ENCODE data around the gene DPH6.
"Not testable (repeated sequence)": the region's sequence is repeated elsewhere in the genome, so short reads cannot be mapped to it uniquely, and the experiment has no call there.

Gene DPH6, protein sequence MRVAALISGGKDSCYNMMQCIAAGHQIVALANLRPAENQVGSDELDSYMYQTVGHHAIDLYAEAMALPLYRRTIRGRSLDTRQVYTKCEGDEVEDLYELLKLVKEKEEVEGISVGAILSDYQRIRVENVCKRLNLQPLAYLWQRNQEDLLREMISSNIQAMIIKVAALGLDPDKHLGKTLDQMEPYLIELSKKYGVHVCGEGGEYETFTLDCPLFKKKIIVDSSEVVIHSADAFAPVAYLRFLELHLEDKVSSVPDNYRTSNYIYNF

DNA sequence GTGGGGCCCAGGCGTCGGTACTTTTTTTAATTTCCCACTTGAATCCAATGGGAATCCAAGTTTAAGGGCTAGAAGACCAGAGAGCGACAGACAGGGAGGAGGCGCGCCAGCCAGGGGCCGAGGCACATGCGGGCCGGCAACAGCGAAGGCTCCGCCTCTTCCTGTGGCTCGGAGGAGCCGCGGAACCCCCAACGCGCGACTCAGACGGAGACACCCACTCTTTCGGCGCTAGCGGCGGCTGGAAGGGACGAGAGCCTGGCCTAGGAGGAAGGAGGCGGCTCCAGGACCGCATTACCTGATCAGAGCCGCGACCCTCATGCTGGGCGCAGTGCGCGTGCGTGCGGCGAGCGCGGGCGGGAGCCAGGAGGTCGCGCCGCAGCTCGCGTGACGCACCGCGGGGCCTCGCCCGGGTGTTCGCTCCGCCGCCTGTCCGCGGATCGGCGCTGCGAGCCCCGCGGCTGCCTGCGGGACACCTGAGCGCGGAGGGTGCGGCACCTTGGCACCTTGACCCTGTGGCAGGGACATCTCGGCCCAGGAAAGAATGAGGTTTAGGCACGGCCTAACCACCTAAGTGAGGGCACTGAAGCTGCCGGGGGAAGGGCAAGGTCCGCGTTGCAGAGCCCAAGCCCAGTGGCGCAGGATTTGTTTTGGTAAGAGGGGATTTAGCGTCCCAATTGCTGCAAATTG lies at the start of gene DPH6:
DPH6 (minus strand) TSS at position 342 of the 687 bp plus-strand sequence; CDS start at position 318, 24 bp downstream.
- peak within 1 kb of the TSS; percentile 85 for H3K9ac ChIP-seq (ENCODE audit: low read length)
- H3K4me2 ChIP-seq (ENCODE audit: low read length), result peak within 1 kb of the TSS; percentile 80
- H3K4me3 ChIP-seq (ENCODE audit: low read length), result peak within 1 kb of the TSS; percentile 90
- H3K36me3 ChIP-seq (replicated peaks; ENCODE audit: low read depth, low read length), result peaks cover 2% of the 10 kb centered on the region
- TF ChIP-seq, protein P1, sequence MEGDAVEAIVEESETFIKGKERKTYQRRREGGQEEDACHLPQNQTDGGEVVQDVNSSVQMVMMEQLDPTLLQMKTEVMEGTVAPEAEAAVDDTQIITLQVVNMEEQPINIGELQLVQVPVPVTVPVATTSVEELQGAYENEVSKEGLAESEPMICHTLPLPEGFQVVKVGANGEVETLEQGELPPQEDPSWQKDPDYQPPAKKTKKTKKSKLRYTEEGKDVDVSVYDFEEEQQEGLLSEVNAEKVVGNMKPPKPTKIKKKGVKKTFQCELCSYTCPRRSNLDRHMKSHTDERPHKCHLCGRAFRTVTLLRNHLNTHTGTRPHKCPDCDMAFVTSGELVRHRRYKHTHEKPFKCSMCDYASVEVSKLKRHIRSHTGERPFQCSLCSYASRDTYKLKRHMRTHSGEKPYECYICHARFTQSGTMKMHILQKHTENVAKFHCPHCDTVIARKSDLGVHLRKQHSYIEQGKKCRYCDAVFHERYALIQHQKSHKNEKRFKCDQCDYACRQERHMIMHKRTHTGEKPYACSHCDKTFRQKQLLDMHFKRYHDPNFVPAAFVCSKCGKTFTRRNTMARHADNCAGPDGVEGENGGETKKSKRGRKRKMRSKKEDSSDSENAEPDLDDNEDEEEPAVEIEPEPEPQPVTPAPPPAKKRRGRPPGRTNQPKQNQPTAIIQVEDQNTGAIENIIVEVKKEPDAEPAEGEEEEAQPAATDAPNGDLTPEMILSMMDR (IDR thresholded peaks at IDR 0.05; ENCODE audit: low read depth, low read length), result no peak
- TF ChIP-seq EZH2phosphoT487 (IDR thresholded peaks at IDR 0.05; ENCODE audit: low read depth), result no peak
- peak within 1 kb of the TSS; percentile 92 for H2AFZ ChIP-seq (ENCODE audit: low read depth, low read length)
- H3K27ac ChIP-seq (ENCODE audit: low read length), result peak within 1 kb of the TSS; percentile 86
- H4K20me1 ChIP-seq (ENCODE audit: insufficient read depth, low read length), result no peaks in the 10 kb centered on the region
- H3K27me3 ChIP-seq (ENCODE audit: low read depth, low read length), result no peaks in the 10 kb centered on the region
- H3K4me1 ChIP-seq (ENCODE audit: low read length), result peaks cover 12% of the 10 kb centered on the region
- H3K79me2 ChIP-seq (ENCODE audit: low read length), result peaks cover 18% of the 10 kb centered on the region
- no peaks in the 10 kb centered on the region for H3K9me3 ChIP-seq (ENCODE audit: insufficient read depth, low read length)

DNA sequence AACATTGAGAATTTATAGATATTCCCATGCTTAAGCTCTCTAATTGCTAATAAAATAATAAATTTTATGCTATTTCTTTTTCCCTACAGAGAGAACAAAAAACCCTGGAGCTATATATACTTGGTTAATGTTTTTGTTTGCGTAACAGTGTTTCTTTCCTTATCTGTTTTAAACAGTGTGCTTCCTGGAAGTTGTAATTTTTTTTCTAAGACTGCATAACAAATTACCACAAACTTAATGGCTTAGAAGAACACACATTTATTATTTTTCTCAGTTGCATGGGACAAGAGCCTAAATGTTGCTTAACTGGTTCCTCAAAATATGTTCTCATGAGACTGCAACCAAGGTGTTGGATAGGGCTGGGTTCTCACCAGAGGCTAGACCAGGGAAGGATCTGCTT lies 49.7 kb upstream of the DPH6 start:
- no peak overlapping the region for H3K4me3 ChIP-seq (ENCODE audit: low read length)
- no peaks in the 10 kb centered on the region for H3K36me3 ChIP-seq (replicated peaks; ENCODE audit: low read depth, low read length)
- H3K9me3 ChIP-seq (ENCODE audit: insufficient read depth, low read length), result no peaks in the 10 kb centered on the region
- H4K20me1 ChIP-seq (ENCODE audit: insufficient read depth, low read length), result no peaks in the 10 kb centered on the region
- H3K27ac ChIP-seq (ENCODE audit: low read length), result no peak overlapping the region
- no peak overlapping the region for H3K4me2 ChIP-seq (ENCODE audit: low read length)
- H3K79me2 ChIP-seq (ENCODE audit: low read length), result no peaks in the 10 kb centered on the region
- H3K27me3 ChIP-seq (ENCODE audit: low read depth, low read length), result no peaks in the 10 kb centered on the region
- no peaks in the 10 kb centered on the region for H3K4me1 ChIP-seq (ENCODE audit: low read length)
- TF ChIP-seq EZH2phosphoT487 (IDR thresholded peaks at IDR 0.05; ENCODE audit: low read depth), result no peak
- TF ChIP-seq, protein P1 (IDR thresholded peaks at IDR 0.05; ENCODE audit: low read depth, low read length), result no peak
- no peak overlapping the region for H3K9ac ChIP-seq (ENCODE audit: low read length)
- H2AFZ ChIP-seq (ENCODE audit: low read depth, low read length), result no peak overlapping the region

DNA sequence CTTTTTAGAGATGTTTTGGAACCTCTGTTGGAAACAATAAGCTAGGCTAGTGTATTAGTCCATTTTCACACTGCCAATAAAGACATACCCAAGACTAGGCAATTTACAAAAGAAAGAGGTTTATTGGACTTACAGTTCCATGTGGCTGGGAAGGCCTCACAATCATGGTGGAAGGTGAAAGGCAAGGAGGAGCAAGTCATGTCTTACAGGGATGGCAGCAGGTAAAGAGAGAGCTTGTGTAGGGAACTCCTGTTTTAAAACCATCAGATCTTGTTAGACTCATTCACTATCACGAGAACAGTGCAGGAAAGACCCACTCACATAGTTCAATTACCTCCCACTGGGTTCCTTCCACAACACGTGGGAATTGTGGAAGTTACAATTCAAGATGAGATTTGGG lies 46.0 kb upstream of the DPH6 start:
- H3K4me3 ChIP-seq (ENCODE audit: low read length); H2AFZ ChIP-seq (ENCODE audit: low read depth, low read length); H3K4me1 ChIP-seq (ENCODE audit: low read length); H3K27ac ChIP-seq (ENCODE audit: low read length); H3K79me2 ChIP-seq (ENCODE audit: low read length); H4K20me1 ChIP-seq (ENCODE audit: insufficient read depth, low read length); H3K27me3 ChIP-seq (ENCODE audit: low read depth, low read length); H3K36me3 ChIP-seq (replicated peaks; ENCODE audit: low read depth, low read length); H3K4me2 ChIP-seq (ENCODE audit: low read length); H3K9ac ChIP-seq (ENCODE audit: low read length); H3K9me3 ChIP-seq (ENCODE audit: insufficient read depth, low read length): not testable (repeated sequence)

DNA sequence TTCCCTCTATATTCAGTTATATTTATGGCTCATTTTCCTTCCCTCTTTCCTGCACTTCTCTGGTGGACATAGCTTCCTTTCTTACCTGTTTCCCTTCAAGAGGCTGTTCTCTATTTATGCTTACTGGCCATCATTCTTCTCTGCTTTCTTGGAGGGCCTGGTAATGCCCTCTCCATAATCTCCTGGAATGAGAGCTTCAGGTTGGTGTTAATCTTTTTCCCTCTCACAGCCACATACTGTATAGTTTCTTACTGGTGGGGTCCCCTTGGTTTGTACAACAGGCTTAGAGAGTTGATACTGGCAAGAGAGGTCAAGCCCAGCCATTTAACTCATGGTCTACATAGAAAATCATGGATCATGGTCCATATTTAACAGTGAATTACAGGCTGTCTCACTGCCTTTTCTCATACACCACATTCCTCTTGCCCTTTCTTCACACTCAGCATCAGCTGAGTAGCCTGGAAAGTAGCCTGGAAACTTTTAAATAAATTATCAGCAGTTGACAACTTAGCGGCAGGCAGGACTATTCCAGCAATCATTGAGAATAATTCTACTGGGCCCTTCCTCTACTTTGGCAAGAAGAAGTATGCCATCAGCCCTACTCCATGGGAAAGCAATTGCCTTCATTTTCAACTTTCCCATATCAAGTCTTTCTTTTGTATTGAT lies 38.0 kb upstream of the DPH6 start:
- Histone ChIP-seq H3K27ac (ENCODE audit: low read length) (no peak overlapping the region), H3K27me3 (ENCODE audit: low read depth, low read length) (no peaks in the 10 kb centered on the region), H3K9ac (ENCODE audit: low read length) (no peak overlapping the region), H3K9me3 (ENCODE audit: insufficient read depth, low read length) (no peaks in the 10 kb centered on the region), H3K79me2 (ENCODE audit: low read length) (no peaks in the 10 kb centered on the region), H3K4me1 (ENCODE audit: low read length) (no peaks in the 10 kb centered on the region), H3K4me2 (ENCODE audit: low read length) (no peak overlapping the region), H3K4me3 (ENCODE audit: low read length) (no peak overlapping the region), H4K20me1 (ENCODE audit: insufficient read depth, low read length) (no peaks in the 10 kb centered on the region), H2AFZ (ENCODE audit: low read depth, low read length) (no peak overlapping the region), H3K36me3 (replicated peaks; ENCODE audit: low read depth, low read length) (no peaks in the 10 kb centered on the region)
- TF ChIP-seq, protein P1 (IDR thresholded peaks at IDR 0.05; ENCODE audit: low read depth, low read length), result no peak
- TF ChIP-seq EZH2phosphoT487 (IDR thresholded peaks at IDR 0.05; ENCODE audit: low read depth), result no peak
